Cardiac muscle cell (in vitro differentiated cells and primary cell): ENCODE results near the gene GABRD. TPM values are rescaled to one million over a fixed set of nuclear protein-coding genes. Genes with fewer than 3 reads are reported as not detected.

Experiments used
- DNase-seq, 2 donors: peaks; one replicate each; pipeline versions ENCODE4 v3.0.0 to v3.0.0-alpha.2; 2010 to 2017; ENCODE audit warnings: low read depth in 1 of 2, low spot score in 1 of 2
- H3K27ac ChIP-seq: fragments of 200-600 bp; sonication (generic); 2 replicates; pipeline ENCODE4 v1.5.1; 2016
- H3K27me3 ChIP-seq: fragments of 200-600 bp; sonication (generic); 2 replicates; pipeline ENCODE4 v1.6.0; 2016; ENCODE audit warnings: control low read depth
- H3K36me3 ChIP-seq: fragments of 200-600 bp; sonication (generic); 2 replicates; pipeline ENCODE4 v1.5.1; 2016; ENCODE audit warnings: control low read depth
- H3K4me1 ChIP-seq: fragments of 200-600 bp; sonication (generic); 2 replicates; pipeline ENCODE4 v1.8.1; 2017; ENCODE audit warnings: low read depth, mild to moderate bottlenecking, mixed run types
- H3K4me3 ChIP-seq: fragments of 200-600 bp; sonication (generic); 2 replicates; pipeline ENCODE4 v1.5.1; 2016; ENCODE audit warnings: mild to moderate bottlenecking
- H3K9me3 ChIP-seq: fragments of 200-600 bp; sonication (generic); 2 replicates; pipeline ENCODE4 v1.5.1; 2017; ENCODE audit warnings: low read depth, mild to moderate bottlenecking, control low read depth
- polyA plus RNA-seq: library from polyadenylated mRNA; unstranded; fragments of >200 nt; fragmentation: Nextera tagmentation; extraction: Ambion mirVana; gene quantifications from 2 replicates; pipeline ENCODE4 v1.2.1, GENCODE V29; 2016
- total RNA-seq: library from RNA; depleted of rRNA; stranded (reverse); fragments of >200 nt; gene quantifications from 2 replicates; pipeline ENCODE4 v1.2.3, GENCODE V29; 2016
- TF ChIP-seq, protein P1 (sequence below): IDR thresholded peaks from 2 replicates; pipeline ENCODE4 v1.5.1; 2012; ENCODE audit warnings: low read depth, mild to moderate bottlenecking, low read length

The GABRD gene
- total and polyA plus RNA-seq, 2 experiments from 2014 or later, result not detected

GRCh38 chr1:2060535-2060934 is 41.4 kb downstream of the GABRD start:
- H3K27me3 ChIP-seq, result no peaks in the 10 kb centered on the region
- TF ChIP-seq, protein P1, sequence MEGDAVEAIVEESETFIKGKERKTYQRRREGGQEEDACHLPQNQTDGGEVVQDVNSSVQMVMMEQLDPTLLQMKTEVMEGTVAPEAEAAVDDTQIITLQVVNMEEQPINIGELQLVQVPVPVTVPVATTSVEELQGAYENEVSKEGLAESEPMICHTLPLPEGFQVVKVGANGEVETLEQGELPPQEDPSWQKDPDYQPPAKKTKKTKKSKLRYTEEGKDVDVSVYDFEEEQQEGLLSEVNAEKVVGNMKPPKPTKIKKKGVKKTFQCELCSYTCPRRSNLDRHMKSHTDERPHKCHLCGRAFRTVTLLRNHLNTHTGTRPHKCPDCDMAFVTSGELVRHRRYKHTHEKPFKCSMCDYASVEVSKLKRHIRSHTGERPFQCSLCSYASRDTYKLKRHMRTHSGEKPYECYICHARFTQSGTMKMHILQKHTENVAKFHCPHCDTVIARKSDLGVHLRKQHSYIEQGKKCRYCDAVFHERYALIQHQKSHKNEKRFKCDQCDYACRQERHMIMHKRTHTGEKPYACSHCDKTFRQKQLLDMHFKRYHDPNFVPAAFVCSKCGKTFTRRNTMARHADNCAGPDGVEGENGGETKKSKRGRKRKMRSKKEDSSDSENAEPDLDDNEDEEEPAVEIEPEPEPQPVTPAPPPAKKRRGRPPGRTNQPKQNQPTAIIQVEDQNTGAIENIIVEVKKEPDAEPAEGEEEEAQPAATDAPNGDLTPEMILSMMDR, result no peak
- no peak for DNase-seq
- H3K9me3 ChIP-seq, result no peaks in the 10 kb centered on the region
- H3K4me3 ChIP-seq, result no peak overlapping the region
- H3K27ac ChIP-seq, result no peak overlapping the region
- H3K4me1 ChIP-seq, result no peaks in the 10 kb centered on the region
- peaks cover 9% of the 10 kb centered on the region for H3K36me3 ChIP-seq

GRCh38 chr1:2061065-2061778 is 42.1 kb downstream of the GABRD start:
- Histone ChIP-seq H3K9me3 (no peaks in the 10 kb centered on the region), H3K4me1 (no peaks in the 10 kb centered on the region), H3K27ac (no peak overlapping the region), H3K4me3 (no peak overlapping the region), H3K27me3 (no peaks in the 10 kb centered on the region), H3K36me3 (peaks cover 7% of the 10 kb centered on the region)
- TF ChIP-seq, protein P1, result no peak
- DNase-seq, result no peak

GRCh38 chr1:2065699-2066098 is 46.6 kb downstream of the GABRD start:
- Histone ChIP-seq H3K4me3 (no peak overlapping the region), H3K4me1 (no peaks in the 10 kb centered on the region), H3K9me3 (no peaks in the 10 kb centered on the region), H3K36me3 (peaks cover 5% of the 10 kb centered on the region), H3K27ac (no peak overlapping the region), H3K27me3 (no peaks in the 10 kb centered on the region)
- no peak for DNase-seq
- TF ChIP-seq, protein P1, result no peak

DNA sequence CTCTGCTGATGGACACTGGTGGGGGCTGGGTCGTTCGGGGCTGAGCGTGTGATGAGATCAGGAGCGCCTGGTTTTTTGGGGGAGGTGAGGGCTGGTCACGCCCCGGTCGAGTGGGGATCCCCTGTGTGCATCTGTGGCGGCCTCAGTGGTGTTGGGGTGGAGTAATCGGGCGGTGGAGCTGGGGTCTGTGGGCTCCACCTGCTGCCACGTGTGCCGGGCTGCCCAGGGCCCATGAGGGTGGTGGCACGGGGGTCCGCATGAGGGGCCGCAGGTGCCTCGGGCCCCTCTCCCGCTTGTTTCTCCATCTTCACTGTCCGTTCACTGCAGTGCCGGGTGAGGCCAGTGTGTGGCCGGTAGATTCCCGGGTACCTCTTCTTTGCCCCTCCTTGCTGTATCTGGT is 48.2 kb downstream of the GABRD start:
- no peaks in the 10 kb centered on the region for H3K27me3 ChIP-seq
- H3K27ac ChIP-seq, result no peak overlapping the region
- peaks cover 3% of the 10 kb centered on the region for H3K36me3 ChIP-seq
- H3K4me3 ChIP-seq, result no peak overlapping the region
- no peaks in the 10 kb centered on the region for H3K4me1 ChIP-seq
- no peaks in the 10 kb centered on the region for H3K9me3 ChIP-seq
- TF ChIP-seq, protein P1, result no peak
- no peak for DNase-seq

GRCh38 chr1:2067981-2068380 is 48.8 kb downstream of the GABRD start:
- Histone ChIP-seq H3K36me3 (peaks cover 3% of the 10 kb centered on the region), H3K9me3 (no peaks in the 10 kb centered on the region), H3K27me3 (no peaks in the 10 kb centered on the region), H3K4me3 (no peak overlapping the region), H3K27ac (no peak overlapping the region), H3K4me1 (no peaks in the 10 kb centered on the region)
- TF ChIP-seq, protein P1, result no peak
- no peak for DNase-seq
